Stimulated activated effector memory CD8-positive, alpha-beta T cell treated with anti-CD3 and anti-CD28 coated beads, Interleukin-12 subunit alpha, Interleukin-12 subunit beta, amount 100 ng/mL, for 72 hours (primary cell): ENCODE measurements around the gene MT1A.
"Not testable (repeated sequence)": the region's sequence is repeated elsewhere in the genome, so short reads cannot be mapped to it uniquely, and the experiment has no call there.

ENCODE experiments used
- ATAC-seq: fragments of 150-1000 bp; cut with Tn5 transposase; 2 replicates; pipeline ENCODE4 v1.10.0; 2021
- DNase-seq, 2 donors: peaks; one replicate each; pipeline ENCODE4 v3.0.0; 2021 to 2022; ENCODE audit warnings: low spot score in 2 of 2
- H3K27ac Mint-ChIP-seq: one replicate; pipeline ENCODE4 v1.8.0; 2022; ENCODE audit warnings: mild to moderate bottlenecking, mixed read lengths
- H3K36me3 Mint-ChIP-seq: one replicate; pipeline ENCODE4 v1.8.0; 2022; ENCODE audit warnings: mild to moderate bottlenecking, mixed read lengths
- H3K4me1 Mint-ChIP-seq: one replicate; pipeline ENCODE4 v1.8.0; 2022; ENCODE audit warnings: mixed read lengths
- H3K4me3 Mint-ChIP-seq: one replicate; pipeline ENCODE4 v1.8.0; 2022; ENCODE audit warnings: mild to moderate bottlenecking, mixed read lengths
- H3K9me3 Mint-ChIP-seq: one replicate; pipeline ENCODE4 v1.8.0; 2022; ENCODE audit warnings: mixed read lengths

MT1A gene

DNA sequence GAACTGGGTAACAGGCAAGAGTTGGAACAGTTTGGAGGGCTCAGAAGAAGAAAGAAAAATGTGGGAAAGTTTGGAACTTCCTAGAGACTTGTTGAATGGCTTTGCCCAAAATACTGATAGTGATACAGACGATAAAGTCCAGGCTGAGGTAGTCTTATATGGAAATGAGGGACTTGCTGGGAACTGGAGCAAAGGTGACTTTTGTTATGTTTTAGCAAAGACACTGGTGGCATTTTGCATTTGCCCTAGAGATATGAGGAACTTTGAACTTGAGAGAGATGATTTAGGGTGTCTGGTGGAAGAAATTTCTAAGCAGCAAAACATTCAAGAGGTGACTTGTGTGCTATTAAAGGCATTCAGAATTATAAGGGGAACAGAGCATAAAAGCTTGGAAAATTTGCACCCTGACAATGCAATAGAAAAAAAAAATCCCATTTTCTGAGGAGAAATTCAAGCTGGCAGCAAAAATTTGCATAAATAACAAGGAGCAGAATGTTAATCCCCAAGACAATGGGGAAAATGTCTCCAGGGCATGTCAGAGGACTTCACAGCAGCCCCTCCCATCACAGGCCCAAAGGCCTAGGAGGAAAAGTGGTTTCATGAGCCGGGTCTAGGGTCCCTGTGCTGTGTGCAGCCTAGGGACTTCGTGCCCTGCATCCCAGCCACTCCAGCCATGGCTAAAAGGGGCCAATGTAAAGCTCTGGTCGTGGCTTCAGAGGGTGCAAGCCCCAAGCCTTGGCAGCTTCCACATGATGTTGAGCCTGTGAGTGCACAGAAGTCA lies 16.6 kb upstream of the MT1A start:
- not testable (repeated sequence) for H3K36me3 Mint-ChIP-seq, ATAC-seq, H3K27ac Mint-ChIP-seq, H3K9me3 Mint-ChIP-seq, H3K4me3 Mint-ChIP-seq, DNase-seq
- H3K4me1 Mint-ChIP-seq, result peaks cover 22% of the 10 kb centered on the region

DNA sequence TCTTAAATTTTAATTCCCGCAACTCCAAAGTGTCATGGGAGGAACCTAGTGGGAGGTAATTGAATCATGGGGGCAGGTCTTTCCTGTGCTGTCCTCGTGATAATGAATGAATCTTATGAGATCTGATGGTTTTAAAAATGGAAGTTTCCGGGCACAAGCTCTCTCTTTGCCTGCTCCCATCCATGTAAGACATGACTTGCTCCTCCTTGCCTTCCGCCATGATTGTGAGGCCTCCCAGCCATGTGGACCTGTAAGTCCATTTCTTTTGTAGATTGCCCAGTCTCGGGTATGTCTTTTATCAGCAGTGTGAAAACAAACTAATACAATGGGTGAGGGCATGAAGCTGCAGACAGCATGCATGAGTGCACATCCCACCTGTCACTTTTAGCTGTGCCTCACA lies 15.3 kb upstream of the MT1A start:
- not testable (repeated sequence) for ATAC-seq, H3K36me3 Mint-ChIP-seq, H3K4me3 Mint-ChIP-seq, H3K9me3 Mint-ChIP-seq, DNase-seq, H3K27ac Mint-ChIP-seq
- peaks cover 15% of the 10 kb centered on the region for H3K4me1 Mint-ChIP-seq

DNA sequence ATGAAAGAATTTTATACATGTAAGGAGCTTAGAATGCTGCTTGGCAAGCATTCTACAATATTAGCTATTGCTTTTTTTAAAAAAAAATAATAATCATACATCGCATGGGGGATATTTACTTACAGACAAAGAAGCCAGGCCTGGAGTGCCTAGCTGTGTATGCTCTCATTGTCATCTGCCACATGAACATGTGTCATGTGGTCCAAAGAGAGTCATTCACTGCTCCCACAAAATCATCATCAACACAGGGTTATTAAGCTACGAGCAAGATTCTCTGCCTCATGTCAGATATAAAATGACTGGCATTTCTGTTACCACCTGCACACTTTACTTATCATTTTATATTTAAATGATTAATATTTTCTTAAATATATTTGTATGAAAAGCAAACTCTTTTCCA lies 14.8 kb upstream of the MT1A start:
- no peak overlapping the region for H3K4me3 Mint-ChIP-seq
- peaks cover 15% of the 10 kb centered on the region for H3K4me1 Mint-ChIP-seq
- H3K36me3 Mint-ChIP-seq, result no peaks in the 10 kb centered on the region
- ATAC-seq, result no peak
- no peak for DNase-seq
- H3K27ac Mint-ChIP-seq, result no peak overlapping the region
- no peaks in the 10 kb centered on the region for H3K9me3 Mint-ChIP-seq

DNA sequence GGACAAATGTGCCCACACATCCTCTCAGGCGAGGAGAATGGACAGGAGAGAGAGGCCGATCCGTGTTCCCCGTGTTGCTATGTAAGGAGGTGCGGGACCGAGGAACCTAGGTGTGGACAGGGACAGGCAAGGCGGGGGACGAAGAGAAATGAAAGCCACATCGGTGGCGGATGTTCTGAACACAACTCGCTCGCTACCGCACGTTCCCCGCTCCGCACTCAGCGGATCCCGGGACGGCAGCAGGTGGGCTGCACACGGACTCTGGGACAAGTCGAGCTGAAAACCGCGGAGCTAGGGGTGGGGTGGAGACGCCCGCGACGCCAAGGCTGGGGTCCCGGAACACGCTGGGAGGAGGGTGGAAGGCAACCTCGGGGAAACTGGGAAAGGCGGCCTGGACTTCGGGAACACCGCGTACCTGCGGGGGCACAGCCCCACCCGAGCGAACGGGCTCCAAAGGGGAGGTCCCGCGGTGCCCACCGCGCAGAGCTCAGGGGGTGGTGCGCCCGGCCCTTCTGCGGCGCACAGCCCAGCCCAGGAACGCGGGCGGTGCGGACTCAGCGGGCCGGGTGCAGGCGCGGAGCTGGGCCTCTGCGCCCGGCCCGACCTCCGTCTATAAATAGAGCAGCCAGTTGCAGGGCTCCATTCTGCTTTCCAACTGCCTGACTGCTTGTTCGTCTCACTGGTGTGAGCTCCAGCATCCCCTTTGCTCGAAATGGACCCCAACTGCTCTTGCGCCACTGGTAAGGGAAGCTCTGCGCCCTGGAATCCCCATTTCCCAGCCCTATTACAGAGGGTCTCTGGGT lies 13.1 kb upstream of the MT1A start, which contains the start of gene MT1E:
Gene MT1E (plus strand): TSS at position 642 of the 803 bp plus-strand sequence. CDS start 71 bp downstream, at position 713.
- ATAC-seq (peak; percentile 87), DNase-seq (peak in 1 of 2 donors; percentile 77)
- H3K27ac Mint-ChIP-seq, result peak within 1 kb of the TSS; percentile 14
- H3K4me1 Mint-ChIP-seq, result peaks cover 15% of the 10 kb centered on the region
- H3K4me3 Mint-ChIP-seq, result peak within 1 kb of the TSS; percentile 81
- no peaks in the 10 kb centered on the region for H3K9me3 Mint-ChIP-seq
- no peaks in the 10 kb centered on the region for H3K36me3 Mint-ChIP-seq

DNA sequence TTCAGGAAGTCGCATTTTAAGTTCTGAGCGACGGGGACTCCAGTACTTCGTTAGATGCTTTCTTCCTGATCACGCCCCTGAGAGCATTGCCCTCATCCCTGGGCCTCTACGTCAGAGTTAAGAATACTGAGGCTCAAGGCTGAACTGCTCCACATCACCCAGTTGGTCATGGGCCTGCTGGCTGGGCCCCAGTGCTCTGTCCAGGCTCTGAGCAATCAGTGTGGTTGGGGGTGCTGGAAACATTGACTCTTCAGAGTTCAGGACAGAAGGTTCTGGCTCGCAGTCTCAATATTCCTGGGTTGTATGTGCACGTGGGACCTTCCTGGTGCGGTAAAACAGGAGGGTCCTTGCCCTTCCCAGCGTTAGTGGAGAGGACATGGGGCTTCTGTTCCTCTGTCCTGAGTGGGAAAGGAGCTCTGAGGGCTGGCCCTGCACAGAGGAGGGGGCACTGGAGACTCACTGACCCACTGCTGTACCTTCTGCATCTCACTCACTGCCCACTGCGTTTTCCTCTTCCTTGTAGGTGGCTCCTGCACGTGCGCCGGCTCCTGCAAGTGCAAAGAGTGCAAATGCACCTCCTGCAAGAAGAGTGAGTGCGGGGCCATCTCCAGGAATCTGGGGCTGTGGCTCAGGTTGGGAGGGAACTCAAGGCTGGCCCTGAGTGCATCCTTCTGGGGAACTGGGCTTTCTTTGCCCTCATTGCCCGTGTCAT lies 12.4 kb upstream of the MT1A start:
- DNase-seq, result no peak
- peak overlapping the region; percentile 81 for H3K4me3 Mint-ChIP-seq
- H3K27ac Mint-ChIP-seq, result no peak overlapping the region
- peak; percentile 6 for ATAC-seq
- H3K9me3 Mint-ChIP-seq, result no peaks in the 10 kb centered on the region
- H3K4me1 Mint-ChIP-seq, result peaks cover 15% of the 10 kb centered on the region
- H3K36me3 Mint-ChIP-seq, result no peaks in the 10 kb centered on the region

DNA sequence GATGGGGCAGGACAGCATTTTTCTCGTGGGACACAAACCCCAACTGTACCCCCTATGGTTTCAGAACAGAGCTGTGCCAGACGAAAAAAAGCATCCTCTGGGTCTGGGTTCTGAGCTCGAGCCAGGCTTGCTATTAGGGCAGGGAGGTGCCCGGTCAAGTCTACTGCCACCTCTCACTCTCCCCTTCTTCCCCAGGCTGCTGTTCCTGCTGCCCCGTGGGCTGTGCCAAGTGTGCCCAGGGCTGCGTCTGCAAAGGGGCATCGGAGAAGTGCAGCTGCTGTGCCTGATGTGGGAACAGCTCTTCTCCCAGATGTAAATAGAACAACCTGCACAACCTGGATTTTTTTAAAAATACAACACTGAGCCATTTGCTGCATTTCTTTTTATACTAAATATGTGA lies 11.8 kb upstream of the MT1A start:
- ATAC-seq, result no peak
- no peaks in the 10 kb centered on the region for H3K9me3 Mint-ChIP-seq
- no peaks in the 10 kb centered on the region for H3K36me3 Mint-ChIP-seq
- H3K4me1 Mint-ChIP-seq, result peaks cover 16% of the 10 kb centered on the region
- no peak for DNase-seq
- peak overlapping the region; percentile 81 for H3K4me3 Mint-ChIP-seq
- H3K27ac Mint-ChIP-seq, result no peak overlapping the region

DNA sequence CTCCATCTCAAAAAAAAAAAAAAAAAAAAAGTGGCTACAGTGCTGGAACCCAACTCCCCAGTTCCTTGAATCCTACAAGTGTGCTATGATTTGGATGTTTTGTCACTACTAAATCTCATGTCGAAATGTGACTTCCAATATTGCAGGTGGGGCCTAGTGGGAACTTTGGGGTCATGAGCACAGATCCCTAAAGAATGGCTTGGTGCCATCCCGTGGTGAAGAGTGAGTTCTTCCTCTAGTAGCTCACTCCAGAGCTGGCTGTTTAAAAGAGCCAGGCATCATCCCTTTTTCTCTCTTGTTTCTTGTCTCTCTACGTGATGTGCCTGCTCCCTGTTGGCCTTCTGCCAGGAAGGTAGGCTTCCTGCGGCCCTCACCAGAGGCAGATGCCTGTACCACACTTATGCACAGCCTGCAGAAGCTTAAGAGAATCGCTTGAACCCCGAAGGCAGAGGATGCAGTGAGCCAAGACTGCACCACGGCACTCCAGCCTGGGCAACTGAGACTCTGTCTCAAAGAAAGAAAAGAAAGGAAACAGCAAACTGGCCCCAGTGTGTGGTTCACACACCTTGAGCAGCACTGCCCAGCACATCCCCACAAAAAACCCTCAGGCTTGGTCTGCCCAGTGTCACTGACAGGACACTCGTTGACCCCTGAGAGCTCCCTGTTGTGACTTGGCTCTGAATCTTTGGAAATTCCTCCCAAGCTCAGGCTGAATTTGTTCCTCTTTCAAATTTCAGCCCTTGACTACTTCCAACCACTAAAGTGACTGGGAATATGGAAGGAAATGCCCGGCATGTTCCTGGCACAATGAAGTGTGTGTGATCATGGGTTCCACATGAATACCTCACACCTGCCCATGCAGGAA lies 9.7 kb upstream of the MT1A start:
- Mint-ChIP-seq H3K27ac (no peak overlapping the region), H3K36me3 (no peaks in the 10 kb centered on the region), H3K4me1 (peaks cover 20% of the 10 kb centered on the region), H3K9me3 (no peaks in the 10 kb centered on the region), H3K4me3 (no peak overlapping the region)
- DNase-seq (no peak), ATAC-seq (no peak)

DNA sequence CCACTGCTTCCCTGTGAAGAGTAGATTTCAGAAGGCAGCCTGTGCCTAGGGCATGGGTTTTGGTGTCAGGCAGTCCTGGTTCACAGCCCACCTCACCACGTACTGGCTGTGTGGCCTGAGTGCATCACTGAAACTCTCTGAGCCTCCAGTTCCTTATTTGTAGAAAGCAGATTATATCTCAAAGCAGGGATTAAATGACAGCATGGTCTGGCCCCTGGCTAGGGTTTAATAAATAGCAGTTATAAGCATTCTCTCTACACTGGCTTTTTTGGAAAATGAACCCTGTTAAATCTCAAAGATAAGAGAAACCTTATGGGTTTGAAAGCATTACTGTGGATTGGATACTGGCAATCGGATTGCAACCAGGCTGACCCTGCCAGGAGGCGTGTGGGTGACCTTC lies 8.9 kb upstream of the MT1A start:
- no peak overlapping the region for H3K4me3 Mint-ChIP-seq
- no peak for DNase-seq
- H3K9me3 Mint-ChIP-seq, result no peaks in the 10 kb centered on the region
- H3K36me3 Mint-ChIP-seq, result no peaks in the 10 kb centered on the region
- no peak overlapping the region for H3K27ac Mint-ChIP-seq
- ATAC-seq, result no peak
- H3K4me1 Mint-ChIP-seq, result peaks cover 20% of the 10 kb centered on the region

DNA sequence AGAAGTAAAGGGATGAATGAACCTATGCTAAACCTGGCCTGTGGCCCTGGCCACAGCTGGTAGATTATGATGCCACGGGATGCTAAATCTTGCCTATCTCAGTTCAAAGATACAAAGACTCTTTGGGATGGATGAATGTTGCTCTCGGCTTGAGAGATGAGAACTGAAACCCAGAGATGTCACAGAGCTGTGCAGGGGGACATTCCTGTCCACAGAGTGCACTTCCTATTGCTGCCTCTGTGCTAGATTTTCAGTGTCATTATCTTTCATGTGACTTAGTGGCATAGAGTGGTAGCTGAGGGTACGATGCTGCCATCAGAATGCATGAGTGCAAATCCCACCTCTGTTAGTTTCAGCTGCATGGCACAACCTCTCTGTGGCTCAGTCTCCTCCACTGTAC lies 8.3 kb upstream of the MT1A start:
- Mint-ChIP-seq H3K9me3 (no peaks in the 10 kb centered on the region), H3K4me1 (peaks cover 22% of the 10 kb centered on the region), H3K27ac (no peak overlapping the region), H3K36me3 (no peaks in the 10 kb centered on the region), H3K4me3 (no peak overlapping the region)
- ATAC-seq (peak; percentile 63), DNase-seq (no peak)

DNA sequence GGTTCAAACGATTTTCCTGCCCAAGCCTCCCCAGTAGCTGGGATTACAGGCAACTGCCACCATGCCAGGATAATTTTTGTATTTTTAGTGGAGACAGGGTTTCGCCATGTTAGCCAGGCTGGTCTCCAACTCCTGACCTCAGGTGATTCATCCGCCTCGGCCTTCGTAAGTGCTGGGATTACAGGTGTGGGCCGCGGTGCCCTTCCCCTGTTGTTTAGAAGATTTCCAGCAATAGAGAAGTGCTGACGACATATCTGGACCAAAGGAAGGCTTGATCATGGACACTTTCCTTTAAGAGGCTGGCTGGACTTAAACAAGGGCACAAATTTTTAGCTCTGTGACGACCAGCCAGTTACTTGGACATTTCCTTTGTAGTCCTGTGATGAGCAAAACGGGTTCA lies 7.3 kb upstream of the MT1A start:
- H3K36me3 Mint-ChIP-seq, result no peaks in the 10 kb centered on the region

DNA sequence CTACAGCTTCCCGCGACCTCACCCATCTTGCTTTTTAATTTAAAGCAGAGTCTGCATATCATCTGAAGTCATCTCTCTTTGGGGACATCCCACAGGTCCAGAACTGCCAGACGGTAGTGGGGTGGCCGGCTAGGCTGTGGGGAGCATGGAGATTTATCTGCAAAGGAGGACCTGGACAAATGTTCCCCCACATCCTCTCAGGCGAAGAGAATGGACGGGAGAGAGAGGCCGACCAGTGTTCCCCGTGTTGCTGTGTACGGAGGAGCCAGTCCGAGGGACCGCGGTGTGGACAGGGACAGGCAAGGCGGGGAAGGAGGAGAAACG lies 6.7 kb upstream of the MT1A start:
- no peaks in the 10 kb centered on the region for H3K36me3 Mint-ChIP-seq
- ATAC-seq, result no peak

More for the DNA sequence above, 7.3 kb upstream of the MT1A start:
- DNase-seq, result no peak
- Mint-ChIP-seq H3K27ac (no peak overlapping the region), H3K9me3 (no peaks in the 10 kb centered on the region), H3K4me3 (no peak overlapping the region), H3K4me1 (peaks cover 17% of the 10 kb centered on the region)
- ATAC-seq, result no peak

DNA sequence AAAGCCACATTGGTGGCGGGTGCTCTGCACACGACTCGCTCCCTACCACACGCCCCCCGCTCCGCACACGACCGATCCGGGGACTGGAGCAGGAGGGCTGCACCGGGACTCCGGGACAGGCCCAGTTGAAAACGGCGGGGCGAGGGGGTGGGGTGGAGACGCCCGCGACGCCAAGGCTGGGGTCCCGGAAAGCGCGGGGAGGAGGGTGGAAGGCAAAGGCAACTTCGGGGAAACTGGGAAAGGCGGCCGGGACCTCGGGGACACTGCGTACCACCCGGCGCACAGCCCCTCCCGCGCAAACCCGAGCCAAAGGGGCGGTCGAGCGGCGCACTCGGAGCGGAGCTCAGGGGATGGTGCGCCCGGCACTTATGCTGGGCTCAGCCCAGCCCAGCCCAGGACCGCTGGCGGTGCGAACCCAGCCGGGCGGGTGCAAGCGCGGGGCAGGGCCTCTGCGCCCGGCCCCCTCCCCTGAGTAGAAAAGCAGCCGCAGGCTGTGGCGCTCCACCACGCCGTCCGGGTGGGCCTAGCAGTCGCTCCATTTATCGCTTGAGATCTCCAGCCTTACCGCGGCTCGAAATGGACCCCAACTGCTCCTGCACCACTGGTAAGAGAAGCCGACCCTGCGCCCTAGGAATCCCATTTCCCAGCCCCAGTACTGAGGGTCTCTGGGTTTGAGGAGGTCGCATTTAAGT lies 6.2 kb upstream of the MT1A start, which contains the start of gene MT1M:
Gene MT1M (plus strand): TSS at position 504 of the 692 bp plus-strand sequence. CDS start 73 bp downstream, at position 577.
- Mint-ChIP-seq H3K27ac (no peak within 1 kb of the TSS), H3K36me3 (no peaks in the 10 kb centered on the region), H3K9me3 (no peaks in the 10 kb centered on the region), H3K4me1 (peaks cover 23% of the 10 kb centered on the region), H3K4me3 (peak within 1 kb of the TSS; percentile 60)
- ATAC-seq (peak; percentile 42), DNase-seq (no peak)

More for the DNA sequence above, 6.7 kb upstream of the MT1A start:
- H3K9me3 Mint-ChIP-seq, result no peaks in the 10 kb centered on the region
- no peak for DNase-seq
- peaks cover 22% of the 10 kb centered on the region for H3K4me1 Mint-ChIP-seq
- H3K27ac Mint-ChIP-seq, result no peak overlapping the region
- H3K4me3 Mint-ChIP-seq, result peak overlapping the region; percentile 60

DNA sequence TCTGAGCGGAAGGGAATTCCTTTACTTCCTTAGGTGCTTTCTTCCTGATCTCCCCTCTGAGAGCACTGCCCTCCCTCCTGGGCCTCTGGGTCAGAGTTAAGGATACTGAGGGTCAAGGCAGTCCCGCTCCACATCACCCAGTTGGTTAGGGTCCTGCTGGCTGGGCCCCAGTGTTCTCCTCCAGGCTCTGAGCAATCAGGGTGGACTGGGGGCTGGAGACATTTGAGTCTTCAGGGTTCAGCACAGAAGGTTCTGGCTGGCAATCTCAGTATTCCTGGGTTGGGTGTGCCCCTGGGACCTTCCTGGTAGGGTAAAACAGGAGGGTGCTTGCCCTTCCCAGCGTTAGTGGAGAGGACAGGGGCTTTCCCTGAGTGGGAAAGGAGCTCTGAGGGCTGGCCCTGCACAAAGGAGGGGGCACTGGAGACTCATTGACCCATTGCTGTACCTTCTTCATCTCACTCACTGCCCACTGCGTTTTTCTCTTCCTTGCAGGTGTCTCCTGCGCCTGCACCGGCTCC lies 5.6 kb upstream of the MT1A start:
- H3K36me3 Mint-ChIP-seq, result no peaks in the 10 kb centered on the region
- H3K4me3 Mint-ChIP-seq, result peak overlapping the region; percentile 60
- H3K27ac Mint-ChIP-seq, result no peak overlapping the region
- no peak for DNase-seq
- peaks cover 27% of the 10 kb centered on the region for H3K4me1 Mint-ChIP-seq
- no peak for ATAC-seq
- H3K9me3 Mint-ChIP-seq, result no peaks in the 10 kb centered on the region

DNA sequence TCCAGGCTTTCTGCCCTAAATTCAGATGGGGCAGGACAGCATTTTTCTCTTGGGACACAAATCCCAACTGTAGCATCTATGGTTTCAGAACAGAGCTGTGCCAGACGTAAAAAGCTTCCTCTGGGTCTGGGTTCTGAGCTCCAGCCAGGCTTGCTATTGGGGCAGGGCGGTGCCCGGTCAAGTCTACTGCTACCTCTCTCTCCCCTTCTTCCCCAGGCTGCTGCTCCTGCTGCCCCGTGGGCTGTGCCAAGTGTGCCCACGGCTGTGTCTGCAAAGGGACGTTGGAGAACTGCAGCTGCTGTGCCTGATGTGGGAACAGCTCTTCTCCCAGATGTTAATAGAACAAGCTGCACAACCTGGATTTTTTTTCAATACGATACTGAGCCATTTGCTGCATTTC lies 4.9 kb upstream of the MT1A start:
- no peak for DNase-seq
- Mint-ChIP-seq H3K4me3 (no peak overlapping the region), H3K4me1 (peaks cover 30% of the 10 kb centered on the region), H3K36me3 (no peaks in the 10 kb centered on the region), H3K27ac (no peak overlapping the region), H3K9me3 (no peaks in the 10 kb centered on the region)
- ATAC-seq, result no peak
